ENCODE results near the gene FADS2. TPM values are rescaled to one million over a fixed set of nuclear protein-coding genes. Genes with fewer than 3 reads are reported as not detected.

FADS2 gene
- total and polyA plus RNA-seq, 2 experiments from 2014 or later = 317 to 356 TPM

DNA sequence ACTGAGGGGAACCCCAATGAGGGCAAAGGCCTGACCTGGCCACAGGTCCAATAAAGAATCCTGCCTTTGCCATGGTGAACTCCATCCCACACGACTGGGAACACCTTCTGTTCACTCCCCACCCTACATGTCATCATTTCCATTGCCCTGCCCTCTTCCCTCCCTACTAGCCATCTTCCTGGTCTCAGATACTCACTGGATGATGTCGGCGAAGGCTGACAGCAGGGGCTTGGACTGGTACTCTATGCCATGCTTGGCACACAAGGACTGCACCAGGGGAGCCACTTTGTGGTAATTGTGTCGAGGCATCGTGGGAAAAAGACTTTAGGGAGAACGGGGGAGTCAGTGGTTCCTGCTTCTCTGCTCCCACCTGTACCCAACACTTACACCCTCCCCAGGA lies 25.5 kb upstream of the FADS2 start:
- H3K27ac ChIP-seq = no peak overlapping the region
- peaks cover 11% of the 10 kb centered on the region for H3K79me2 ChIP-seq
- no peaks in the 10 kb centered on the region for H4K20me1 ChIP-seq (ENCODE audit: insufficient read depth, poor library complexity, severe bottlenecking)
- H3K4me1 ChIP-seq (ENCODE audit: insufficient read depth) = no peaks in the 10 kb centered on the region
- H3K36me3 ChIP-seq (replicated peaks; ENCODE audit: insufficient read depth, low read depth) = no peaks in the 10 kb centered on the region
- no peak for DNase-seq (ENCODE audit: low spot score)
- no peak overlapping the region for H2AFZ ChIP-seq
- no peak overlapping the region for H3K4me3 ChIP-seq
- no peak for TF ChIP-seq EZH2phosphoT487 (IDR thresholded peaks at IDR 0.05; ENCODE audit: low read depth, severe bottlenecking, unreplicated experiment)
- no peak for TF ChIP-seq EZH2 (IDR thresholded peaks at IDR 0.05; ENCODE audit: borderline replicate concordance)
- TF ChIP-seq, protein P1, sequence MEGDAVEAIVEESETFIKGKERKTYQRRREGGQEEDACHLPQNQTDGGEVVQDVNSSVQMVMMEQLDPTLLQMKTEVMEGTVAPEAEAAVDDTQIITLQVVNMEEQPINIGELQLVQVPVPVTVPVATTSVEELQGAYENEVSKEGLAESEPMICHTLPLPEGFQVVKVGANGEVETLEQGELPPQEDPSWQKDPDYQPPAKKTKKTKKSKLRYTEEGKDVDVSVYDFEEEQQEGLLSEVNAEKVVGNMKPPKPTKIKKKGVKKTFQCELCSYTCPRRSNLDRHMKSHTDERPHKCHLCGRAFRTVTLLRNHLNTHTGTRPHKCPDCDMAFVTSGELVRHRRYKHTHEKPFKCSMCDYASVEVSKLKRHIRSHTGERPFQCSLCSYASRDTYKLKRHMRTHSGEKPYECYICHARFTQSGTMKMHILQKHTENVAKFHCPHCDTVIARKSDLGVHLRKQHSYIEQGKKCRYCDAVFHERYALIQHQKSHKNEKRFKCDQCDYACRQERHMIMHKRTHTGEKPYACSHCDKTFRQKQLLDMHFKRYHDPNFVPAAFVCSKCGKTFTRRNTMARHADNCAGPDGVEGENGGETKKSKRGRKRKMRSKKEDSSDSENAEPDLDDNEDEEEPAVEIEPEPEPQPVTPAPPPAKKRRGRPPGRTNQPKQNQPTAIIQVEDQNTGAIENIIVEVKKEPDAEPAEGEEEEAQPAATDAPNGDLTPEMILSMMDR (IDR thresholded peaks at IDR 0.05; ENCODE audit: poor library complexity) = no peak
- H3K27me3 ChIP-seq = no peaks in the 10 kb centered on the region
- WGBS (ENCODE audit: low lambda C conversion rate, missing lambda C conversion rate) = 98% methylated on average over 6 of the region's 6 CpGs
- no peaks in the 10 kb centered on the region for H3K9me3 ChIP-seq (ENCODE audit: low read depth)
- no peaks in the 10 kb centered on the region for H3K9me2 ChIP-seq (replicated peaks; ENCODE audit: insufficient read depth)
- H3K4me2 ChIP-seq = no peak overlapping the region

- no peak for TF ChIP-seq EZH2 (IDR thresholded peaks at IDR 0.05; ENCODE audit: borderline replicate concordance)
- TF ChIP-seq, protein P1 (IDR thresholded peaks at IDR 0.05; ENCODE audit: poor library complexity) = no peak
- no peaks in the 10 kb centered on the region for H3K4me1 ChIP-seq (ENCODE audit: insufficient read depth)
- WGBS (ENCODE audit: low lambda C conversion rate, missing lambda C conversion rate) = 89% methylated on average over 3 of the region's 3 CpGs
- H4K20me1 ChIP-seq (ENCODE audit: insufficient read depth, poor library complexity, severe bottlenecking) = no peaks in the 10 kb centered on the region
- no peaks in the 10 kb centered on the region for H3K9me3 ChIP-seq (ENCODE audit: low read depth)
- no peaks in the 10 kb centered on the region for H3K9me2 ChIP-seq (replicated peaks; ENCODE audit: insufficient read depth)
- H3K79me2 ChIP-seq = peaks cover 3% of the 10 kb centered on the region
- DNase-seq (ENCODE audit: low spot score) = no peak
- no peaks in the 10 kb centered on the region for H3K27me3 ChIP-seq
- H2AFZ ChIP-seq = no peak overlapping the region
- H3K4me3 ChIP-seq = no peak overlapping the region
- H3K4me2 ChIP-seq = no peak overlapping the region
- H3K27ac ChIP-seq = no peak overlapping the region
- H3K36me3 ChIP-seq (replicated peaks; ENCODE audit: insufficient read depth, low read depth) = no peaks in the 10 kb centered on the region
Measured at GRCh38 chr11:61803889-61804647, 24.0 kb upstream of the FADS2 start.

- Histone ChIP-seq H3K4me3 (no peak overlapping the region), H3K4me1 (ENCODE audit: insufficient read depth) (no peaks in the 10 kb centered on the region), H3K27ac (no peak overlapping the region), H4K20me1 (ENCODE audit: insufficient read depth, poor library complexity, severe bottlenecking) (no peaks in the 10 kb centered on the region), H3K27me3 (no peaks in the 10 kb centered on the region), H2AFZ (no peak overlapping the region), H3K9me2 (replicated peaks; ENCODE audit: insufficient read depth) (no peaks in the 10 kb centered on the region), H3K4me2 (no peak overlapping the region), H3K9me3 (ENCODE audit: low read depth) (no peaks in the 10 kb centered on the region), H3K36me3 (replicated peaks; ENCODE audit: insufficient read depth, low read depth) (no peaks in the 10 kb centered on the region), H3K79me2 (no peaks in the 10 kb centered on the region)
- DNase-seq (ENCODE audit: low spot score) = no peak
- WGBS (ENCODE audit: low lambda C conversion rate, missing lambda C conversion rate) = 95% methylated on average over 1 of the region's 1 CpG
- no peak for TF ChIP-seq EZH2phosphoT487 (IDR thresholded peaks at IDR 0.05; ENCODE audit: low read depth, severe bottlenecking, unreplicated experiment)
- TF ChIP-seq EZH2 (IDR thresholded peaks at IDR 0.05; ENCODE audit: borderline replicate concordance) = no peak
- TF ChIP-seq, protein P1 (IDR thresholded peaks at IDR 0.05; ENCODE audit: poor library complexity) = no peak
Measured at GRCh38 chr11:61805146-61805545, 23.0 kb upstream of the FADS2 start.
